Body of pancreas (tissue), 4 donors: Measurements from ENCODE around the gene CPD.

Experiments
- CTCF ChIP-seq, 7 experiments: fragments of 450-650 bp in 4 of 7; fragments of 200-600 bp in 3 of 7; sonication (generic) in 3 of 7; IDR thresholded peaks; one replicate each; pipeline ENCODE4 v1.5.1; 2016 to 2019; ENCODE audit warnings: antibody characterized with exemption in 7 of 7
- POLR2A ChIP-seq, 3 donors: fragments of 450-650 bp; IDR thresholded peaks; one replicate each; pipeline ENCODE4 v1.6.1; 2016; ENCODE audit warnings: antibody characterized with exemption in 3 of 3, mild to moderate bottlenecking in 2 of 3

GRCh38 chr17:30429155-30429554, 50.4 kb downstream of the CPD start:
- TF ChIP-seq CTCF (IDR thresholded peaks at IDR 0.05) = no peak
- no peak for TF ChIP-seq POLR2A (IDR thresholded peaks at IDR 0.05)
